Neuronal stem cell (in vitro differentiated cells): ENCODE results near the gene TCAP.

Source experiments
- DNase-seq: peaks from one replicate; pipeline ENCODE4 v3.0.0-alpha.2; 2013; ENCODE audit warnings: low spot score
- H2AFZ ChIP-seq: one replicate; pipeline ENCODE4 v1.6.1; 2013; ENCODE audit warnings: mild to moderate bottlenecking, low read length, inconsistent platforms
- H2AK5ac ChIP-seq: 2 replicates; pipeline ENCODE4 v1.6.1; 2013; ENCODE audit warnings: low read depth, mild to moderate bottlenecking, inconsistent platforms, low read length, moderate library complexity, mixed read lengths
- H2BK120ac ChIP-seq: 2 replicates; pipeline ENCODE4 v1.6.1; 2013; ENCODE audit warnings: low read depth, mild to moderate bottlenecking, inconsistent platforms, low read length, moderate library complexity, mixed read lengths
- H2BK12ac ChIP-seq: one replicate; pipeline ENCODE4 v1.6.1; 2013; ENCODE audit warnings: low read length, inconsistent platforms
- H2BK15ac ChIP-seq: 2 replicates; pipeline ENCODE4 v1.6.1; 2013; ENCODE audit warnings: mild to moderate bottlenecking, low read length, inconsistent platforms, mixed read lengths
- H2BK5ac ChIP-seq: one replicate; pipeline ENCODE4 v1.6.1; 2013; ENCODE audit warnings: inconsistent platforms, mild to moderate bottlenecking, low read length, moderate library complexity
- H3K14ac ChIP-seq: one replicate; pipeline ENCODE4 v1.6.1; 2013; ENCODE audit warnings: low read length, inconsistent platforms
- H3K18ac ChIP-seq: 2 replicates; pipeline ENCODE4 v1.6.1; 2013; ENCODE audit warnings: low read length, inconsistent platforms
- H3K23ac ChIP-seq: 2 replicates; pipeline ENCODE4 v1.6.1; 2013; ENCODE audit warnings: low read depth, mild to moderate bottlenecking, mixed read lengths, low read length, inconsistent platforms; ENCODE audit not compliant: poor library complexity
- H3K27ac ChIP-seq: replicated peaks from 3 replicates; pipeline ENCODE4 v1.5.1; 2013; ENCODE audit warnings: low read length, inconsistent platforms
- H3K27me3 ChIP-seq, 3 experiments: 2 replicates each; pipeline ENCODE4 v1.6.1; 2013; ENCODE audit warnings: low read length in 3 of 3, mild to moderate bottlenecking in 2 of 3, inconsistent platforms in 1 of 3, low read depth in 1 of 3, mixed read lengths in 1 of 3, moderate library complexity in 1 of 3; ENCODE audit not compliant: control insufficient read depth in 3 of 3, insufficient read depth in 3 of 3
- H3K36me3 ChIP-seq, 2 donors: replicated peaks in 1 of 2; 2 replicates each; pipeline ENCODE4 v1.6.1; 2013; ENCODE audit warnings: low read length in 2 of 2; ENCODE audit not compliant: control insufficient read depth in 2 of 2, insufficient read depth in 2 of 2
- H3K4ac ChIP-seq: 2 replicates; pipeline ENCODE4 v1.6.1; 2013; ENCODE audit warnings: inconsistent platforms, mild to moderate bottlenecking, low read length, moderate library complexity
- H3K4me1 ChIP-seq, 2 donors: 1 replicate in 1 of 2; 2 replicates in 1 of 2; pipeline ENCODE4 v1.6.1; 2013; ENCODE audit warnings: low read length in 2 of 2, low read depth in 1 of 2; ENCODE audit not compliant: control insufficient read depth in 2 of 2, insufficient read depth in 1 of 2
- H3K4me2 ChIP-seq: one replicate; pipeline ENCODE4 v1.6.1; 2013; ENCODE audit warnings: mild to moderate bottlenecking, low read length, inconsistent platforms; ENCODE audit not compliant: insufficient read depth, poor library complexity, severe bottlenecking
- H3K4me3 ChIP-seq, 2 donors: 2 replicates each; pipeline ENCODE4 v1.5.1; 2013; ENCODE audit warnings: low read length in 2 of 2, mild to moderate bottlenecking in 2 of 2, inconsistent platforms in 1 of 2, moderate library complexity in 1 of 2
- H3K79me1 ChIP-seq: one replicate; pipeline ENCODE4 v1.6.1; 2013; ENCODE audit warnings: low read depth, mild to moderate bottlenecking, inconsistent platforms, low read length, moderate library complexity
- H3K9ac ChIP-seq: one replicate; pipeline ENCODE4 v1.6.1; 2013; ENCODE audit warnings: mild to moderate bottlenecking, low read depth, low read length, inconsistent platforms; ENCODE audit not compliant: poor library complexity
- H3K9me3 ChIP-seq, 2 donors: replicated peaks in 1 of 2; 2 replicates each; pipeline versions ENCODE3 to v1.6.1; 2013; ENCODE audit warnings: low read length in 2 of 2, mild to moderate bottlenecking in 2 of 2, inconsistent platforms in 1 of 2, low read depth in 1 of 2, mixed read lengths in 1 of 2, moderate library complexity in 1 of 2; ENCODE audit not compliant: control insufficient read depth in 2 of 2, insufficient read depth in 1 of 2
- H4K8ac ChIP-seq: one replicate; pipeline ENCODE4 v1.6.1; 2013; ENCODE audit warnings: low read depth, mild to moderate bottlenecking, inconsistent platforms, low read length, moderate library complexity
- H4K91ac ChIP-seq: one replicate; pipeline ENCODE4 v1.6.1; 2013; ENCODE audit warnings: low read length, low read depth, mild to moderate bottlenecking, inconsistent platforms; ENCODE audit not compliant: poor library complexity
- WGBS, 2 donors: extraction: QIAGEN DNeasy Blood & Tissue Kit; methylation state at CpG; one replicate each; pipeline ENCODE4 v1.1.7; 2013; ENCODE audit warnings: missing lambda C conversion rate in 2 of 2, mixed read lengths in 1 of 2; ENCODE audit not compliant: insufficient read length in 2 of 2, insufficient replicate concordance in 1 of 2; ENCODE audit errors: extremely low coverage in 2 of 2; 5-methylcytosine and 5-hydroxymethylcytosine counted together

TCAP gene

GRCh38 chr17:39636927-39637736 lies 28.0 kb upstream of the TCAP start, which contains the start of gene STARD3:
Gene STARD3, plus strand, starts transcription at chr17:39637144. Its CDS starts 16,388 bp downstream, at chr17:39653532.
- Histone ChIP-seq H4K91ac (no peak within 1 kb of the TSS), H3K18ac (peak within 1 kb of the TSS; percentile 92), H3K79me1 (peaks cover 8% of the 10 kb centered on the region), H3K4ac (no peak within 1 kb of the TSS), H2AK5ac (no peak within 1 kb of the TSS), H3K4me1 (peaks cover 10 to 27% of the 10 kb centered on the region in 2 donors), H3K4me3 (peak within 1 kb of the TSS; percentile 86 to 92), H2BK12ac (no peak within 1 kb of the TSS), H3K9me3 (no peaks in the 10 kb centered on the region), H2BK15ac (no peak within 1 kb of the TSS), H3K9ac (peak within 1 kb of the TSS; percentile 97), H2BK120ac (peak within 1 kb of the TSS; percentile 26), H2AFZ (peak within 1 kb of the TSS; percentile 98), H4K8ac (no peak within 1 kb of the TSS), H3K23ac (peak within 1 kb of the TSS; percentile 77), H3K36me3 (no peaks in the 10 kb centered on the region), H3K27me3 (peaks cover 0 to 1% (median 0%) of the 10 kb centered on the region in 3 experiments), H3K14ac (peak within 1 kb of the TSS; percentile 87), H3K27ac (peak within 1 kb of the TSS; percentile 76), H2BK5ac (no peak within 1 kb of the TSS), H3K4me2 (peak within 1 kb of the TSS; percentile 91)
- peak; percentile 81 for DNase-seq
- no CpG with 5 or more reads among the region's 69 CpGs for WGBS, 2 donors

- H2BK5ac ChIP-seq, result no peak overlapping the region
- H2BK15ac ChIP-seq, result no peak overlapping the region
- H3K9ac ChIP-seq, result no peak overlapping the region
- H3K27ac ChIP-seq, result no peak overlapping the region
- no peaks in the 10 kb centered on the region for H3K9me3 ChIP-seq
- H3K4me3 ChIP-seq, result peak overlapping the region in 1 of 2 donors; percentile 92
- H4K91ac ChIP-seq, result no peak overlapping the region
- H3K4me2 ChIP-seq, result no peak overlapping the region
- no peak overlapping the region for H2AK5ac ChIP-seq
- H3K14ac ChIP-seq, result no peak overlapping the region
- H3K36me3 ChIP-seq, result no peaks in the 10 kb centered on the region
- no peak overlapping the region for H3K23ac ChIP-seq
- no peak overlapping the region for H2AFZ ChIP-seq
- H3K79me1 ChIP-seq, result peaks cover 10% of the 10 kb centered on the region
- no CpG with 5 or more reads among the region's 7 CpGs for WGBS, 2 donors
- H2BK120ac ChIP-seq, result no peak overlapping the region
- H2BK12ac ChIP-seq, result no peak overlapping the region
- peaks cover 10 to 27% of the 10 kb centered on the region in 2 donors for H3K4me1 ChIP-seq
- no peak overlapping the region for H3K18ac ChIP-seq
- H4K8ac ChIP-seq, result no peak overlapping the region
- no peak overlapping the region for H3K4ac ChIP-seq
- DNase-seq, result no peak
- H3K27me3 ChIP-seq, result no peaks in the 10 kb centered on the region
Observed at GRCh38 chr17:39638317-39638716, 26.8 kb upstream of the TCAP start.

GRCh38 chr17:39639043-39639442 lies 26.1 kb upstream of the TCAP start:
- Histone ChIP-seq H3K9ac (no peak overlapping the region), H3K4me2 (no peak overlapping the region), H2BK12ac (no peak overlapping the region), H2AK5ac (no peak overlapping the region), H3K4me3 (no peak overlapping the region), H3K9me3 (no peaks in the 10 kb centered on the region), H3K23ac (no peak overlapping the region), H3K27me3 (no peaks in the 10 kb centered on the region), H3K79me1 (peaks cover 12% of the 10 kb centered on the region), H2BK5ac (no peak overlapping the region), H2BK15ac (no peak overlapping the region), H4K8ac (no peak overlapping the region), H4K91ac (no peak overlapping the region), H3K27ac (no peak overlapping the region), H3K18ac (no peak overlapping the region), H3K4ac (no peak overlapping the region), H3K36me3 (no peaks in the 10 kb centered on the region), H3K4me1 (peaks cover 10 to 27% of the 10 kb centered on the region in 2 donors), H3K14ac (no peak overlapping the region), H2AFZ (no peak overlapping the region), H2BK120ac (no peak overlapping the region)
- no CpG with 5 or more reads among the region's 2 CpGs for WGBS, 2 donors
- no peak for DNase-seq

GRCh38 chr17:39639566-39640458 lies 25.3 kb upstream of the TCAP start:
- no peaks in the 10 kb centered on the region for H3K27me3 ChIP-seq
- H3K4me3 ChIP-seq, result no peak overlapping the region
- no peak overlapping the region for H2BK120ac ChIP-seq
- H3K9ac ChIP-seq, result no peak overlapping the region
- no peak overlapping the region for H2BK15ac ChIP-seq
- no CpG with 5 or more reads among the region's 11 CpGs for WGBS, 2 donors
- H3K18ac ChIP-seq, result no peak overlapping the region
- H3K36me3 ChIP-seq, result no peaks in the 10 kb centered on the region
- no peak for DNase-seq
- no peaks in the 10 kb centered on the region for H3K9me3 ChIP-seq
- no peak overlapping the region for H2AK5ac ChIP-seq
- no peak overlapping the region for H4K91ac ChIP-seq
- H3K79me1 ChIP-seq, result peaks cover 13% of the 10 kb centered on the region
- peak overlapping the region; percentile 31 for H2BK5ac ChIP-seq
- H4K8ac ChIP-seq, result no peak overlapping the region
- H3K4me1 ChIP-seq, result peaks cover 12 to 25% of the 10 kb centered on the region in 2 donors
- H3K23ac ChIP-seq, result no peak overlapping the region
- H2AFZ ChIP-seq, result no peak overlapping the region
- no peak overlapping the region for H3K4me2 ChIP-seq
- H3K14ac ChIP-seq, result no peak overlapping the region
- H3K27ac ChIP-seq, result no peak overlapping the region
- H3K4ac ChIP-seq, result no peak overlapping the region
- H2BK12ac ChIP-seq, result no peak overlapping the region
